ENCODE measurements around the gene PDE4D.
"Not testable (repeated sequence)": the region's sequence is repeated elsewhere in the genome, so short reads cannot be mapped to it uniquely, and the experiment has no call there.

PDE4D gene

DNA sequence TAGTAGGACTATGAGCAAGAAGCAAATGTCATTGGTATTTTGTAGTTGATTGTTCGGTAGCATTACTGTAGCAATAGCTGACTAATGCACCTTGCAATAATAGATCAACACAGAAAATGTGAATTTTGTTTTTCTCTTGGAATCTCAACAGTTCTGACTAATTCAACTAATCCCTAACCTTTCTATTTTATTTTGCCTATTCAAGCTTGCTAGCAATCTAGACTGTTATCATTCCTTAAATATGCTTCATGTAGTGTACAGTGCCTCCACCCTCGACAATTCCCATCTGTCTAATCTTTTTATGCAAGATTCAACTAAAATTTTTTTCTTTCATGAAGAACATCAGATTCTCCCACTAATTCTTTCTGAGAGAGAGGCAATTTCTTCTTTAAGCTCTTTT, 570.6 kb downstream of the PDE4D start:
- Histone ChIP-seq H4K20me1 (no peaks in the 10 kb centered on the region), H3K9me3 (no peaks in the 10 kb centered on the region), H3K9ac (no peak overlapping the region), H3K4me1 (no peaks in the 10 kb centered on the region), H3K4me3 (no peak overlapping the region), H3K27ac (no peak overlapping the region), H3K36me3 (no peaks in the 10 kb centered on the region), H3K27me3 (no peaks in the 10 kb centered on the region), H3K4me2 (no peak overlapping the region)
- TF ChIP-seq Cebpa-rat (IDR thresholded peaks at IDR 0.05), result no peak

- no peaks in the 10 kb centered on the region for H4K20me1 ChIP-seq
- H3K4me1 ChIP-seq, result no peaks in the 10 kb centered on the region
- H3K4me2 ChIP-seq, result no peak overlapping the region
- no peak for TF ChIP-seq Cebpa-rat (IDR thresholded peaks at IDR 0.05)
- H3K9ac ChIP-seq, result no peak overlapping the region
- H3K27ac ChIP-seq, result no peak overlapping the region
- no peaks in the 10 kb centered on the region for H3K36me3 ChIP-seq
- H3K9me3 ChIP-seq, result no peaks in the 10 kb centered on the region
- H3K4me3 ChIP-seq, result no peak overlapping the region
- H3K27me3 ChIP-seq, result no peaks in the 10 kb centered on the region
Measured at GRCh38 chr5:59322058-59322457, 571.5 kb downstream of the PDE4D start.

- no peak for TF ChIP-seq Cebpa-rat (IDR thresholded peaks at IDR 0.05)
- Histone ChIP-seq H4K20me1 (no peaks in the 10 kb centered on the region), H3K9ac (no peak overlapping the region), H3K36me3 (no peaks in the 10 kb centered on the region), H3K4me2 (no peak overlapping the region), H3K27me3 (no peaks in the 10 kb centered on the region), H3K9me3 (no peaks in the 10 kb centered on the region), H3K4me1 (no peaks in the 10 kb centered on the region), H3K27ac (no peak overlapping the region), H3K4me3 (no peak overlapping the region)
Measured at GRCh38 chr5:59321642-59322041, 571.9 kb downstream of the PDE4D start.

DNA sequence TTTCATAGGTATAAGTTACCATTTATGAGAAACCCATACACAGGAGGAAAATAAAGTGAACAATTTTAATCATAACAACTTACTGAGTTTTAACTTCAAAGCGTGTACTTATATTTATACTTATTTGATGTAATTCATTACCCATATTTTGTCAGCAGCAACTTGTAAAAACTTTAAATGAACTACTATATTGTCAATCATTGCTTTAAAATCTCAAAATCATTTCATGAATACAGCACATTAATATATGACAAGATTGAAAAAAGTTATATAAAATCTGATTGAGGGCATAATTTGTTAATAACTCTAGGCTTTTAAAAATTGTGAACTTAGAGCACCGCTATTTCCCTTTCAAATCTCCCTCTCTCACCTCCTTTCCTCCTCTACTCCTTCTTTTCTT, 573.1 kb downstream of the PDE4D start:
- Histone ChIP-seq H3K4me3 (no peak overlapping the region), H3K9me3 (no peaks in the 10 kb centered on the region), H3K4me2 (no peak overlapping the region), H3K4me1 (no peaks in the 10 kb centered on the region), H3K27ac (no peak overlapping the region), H4K20me1 (no peaks in the 10 kb centered on the region), H3K9ac (no peak overlapping the region), H3K36me3 (no peaks in the 10 kb centered on the region), H3K27me3 (no peaks in the 10 kb centered on the region)
- no peak for TF ChIP-seq Cebpa-rat (IDR thresholded peaks at IDR 0.05)

GRCh38 chr5:59319250-59319649, 574.3 kb downstream of the PDE4D start:
- Histone ChIP-seq H3K4me3 (no peak overlapping the region), H3K36me3 (no peaks in the 10 kb centered on the region), H3K4me2 (no peak overlapping the region), H3K4me1 (no peaks in the 10 kb centered on the region), H3K27me3 (no peaks in the 10 kb centered on the region), H3K9ac (no peak overlapping the region), H4K20me1 (no peaks in the 10 kb centered on the region), H3K27ac (no peak overlapping the region), H3K9me3 (no peaks in the 10 kb centered on the region)
- TF ChIP-seq Cebpa-rat (IDR thresholded peaks at IDR 0.05), result no peak

DNA sequence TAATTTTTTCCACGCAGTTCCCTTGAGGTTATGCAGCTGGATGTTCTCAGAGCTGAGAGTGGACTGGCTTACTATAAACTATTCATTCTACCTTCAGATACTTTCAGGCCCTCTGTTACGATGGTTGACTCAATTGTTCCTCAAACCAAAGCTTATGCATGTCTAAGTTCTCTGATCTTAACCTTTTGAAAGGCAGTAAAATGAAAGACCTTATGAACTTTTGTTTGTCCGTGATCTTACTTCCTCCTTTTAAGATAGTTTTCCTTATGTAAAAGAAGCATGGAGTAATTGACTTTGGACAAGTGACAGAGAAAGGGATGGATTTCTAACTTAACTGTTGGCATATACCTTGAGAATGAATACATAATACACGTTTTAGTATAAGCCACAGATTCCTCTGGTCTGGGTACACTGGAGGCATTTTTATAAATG, 575.7 kb downstream of the PDE4D start:
- no peaks in the 10 kb centered on the region for H3K9me3 ChIP-seq
- H3K9ac ChIP-seq, result no peak overlapping the region
- H3K4me3 ChIP-seq, result no peak overlapping the region
- no peaks in the 10 kb centered on the region for H4K20me1 ChIP-seq
- H3K4me2 ChIP-seq, result no peak overlapping the region
- H3K4me1 ChIP-seq, result no peaks in the 10 kb centered on the region
- no peaks in the 10 kb centered on the region for H3K36me3 ChIP-seq
- H3K27ac ChIP-seq, result no peak overlapping the region
- TF ChIP-seq Cebpa-rat (IDR thresholded peaks at IDR 0.05), result no peak
- no peaks in the 10 kb centered on the region for H3K27me3 ChIP-seq

DNA sequence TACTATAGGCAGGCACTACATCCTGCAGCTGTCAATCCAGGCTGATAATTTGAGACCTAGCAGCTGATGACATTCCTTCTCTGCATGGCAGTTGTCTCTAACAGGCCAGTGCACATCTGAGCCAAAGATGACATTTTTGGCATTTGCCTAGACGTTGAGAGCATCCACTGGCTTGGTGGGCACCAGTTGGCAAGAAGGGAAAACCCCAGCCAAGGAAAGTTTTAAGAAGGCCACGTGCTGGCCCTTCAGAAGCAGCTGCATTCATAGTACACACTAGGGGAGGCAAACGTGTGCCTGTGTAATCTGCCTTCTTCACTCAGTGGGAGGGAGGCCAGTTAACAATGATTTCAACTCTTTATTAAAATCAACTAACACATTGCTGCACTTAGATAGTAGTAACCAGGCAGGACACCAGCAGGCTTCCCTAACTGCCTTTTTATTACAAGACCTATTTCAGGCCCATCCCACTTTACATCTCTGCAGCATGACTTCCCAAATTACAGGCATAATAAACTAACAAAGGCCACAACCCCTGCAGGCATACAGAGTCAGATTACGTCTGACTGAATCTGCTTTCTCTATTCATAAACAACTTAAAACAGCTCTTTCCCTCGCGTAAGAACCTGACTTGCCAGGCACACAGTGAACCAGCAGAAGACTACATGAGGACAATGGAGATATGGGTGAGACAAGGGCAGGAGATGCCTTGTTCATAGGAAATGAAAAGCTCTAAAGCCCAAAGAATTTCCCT, 576.3 kb downstream of the PDE4D start:
- TF ChIP-seq Cebpa-rat (IDR thresholded peaks at IDR 0.05), result no peak
- Histone ChIP-seq H3K36me3 (no peaks in the 10 kb centered on the region), H3K9ac (no peak overlapping the region), H3K27me3 (no peaks in the 10 kb centered on the region), H3K4me2 (no peak overlapping the region), H3K4me3 (no peak overlapping the region), H3K9me3 (no peaks in the 10 kb centered on the region), H4K20me1 (no peaks in the 10 kb centered on the region), H3K4me1 (no peaks in the 10 kb centered on the region), H3K27ac (no peak overlapping the region)

GRCh38 chr5:59312223-59312622, 581.3 kb downstream of the PDE4D start:
- Histone ChIP-seq H3K4me1 (no peaks in the 10 kb centered on the region), H3K4me2 (no peak overlapping the region), H3K9ac (no peak overlapping the region), H3K9me3 (no peaks in the 10 kb centered on the region), H3K36me3 (no peaks in the 10 kb centered on the region), H4K20me1 (no peaks in the 10 kb centered on the region), H3K27ac (no peak overlapping the region), H3K27me3 (no peaks in the 10 kb centered on the region), H3K4me3 (no peak overlapping the region)
- no peak for TF ChIP-seq Cebpa-rat (IDR thresholded peaks at IDR 0.05)

DNA sequence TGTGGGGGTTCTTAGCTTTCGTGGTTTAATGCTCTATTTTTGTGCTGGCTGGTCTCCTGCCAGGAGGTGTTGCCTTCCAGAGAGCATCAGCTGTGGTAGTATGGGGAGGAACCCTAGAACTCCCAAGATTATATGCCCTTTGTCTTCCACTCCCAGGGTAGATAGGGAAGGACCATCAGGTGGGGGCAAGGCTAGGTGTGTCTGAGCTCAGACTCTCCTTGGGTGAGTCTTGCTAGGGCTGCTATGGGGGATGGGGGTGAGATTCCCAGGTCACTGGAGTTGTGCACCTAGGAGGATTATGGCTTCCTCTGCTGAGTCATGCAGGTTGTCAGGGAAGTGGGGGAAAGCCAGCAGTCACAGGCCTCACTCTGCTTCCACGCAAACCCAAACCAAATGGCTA, 584.8 kb downstream of the PDE4D start:
- H3K9ac ChIP-seq, H3K27ac ChIP-seq, H3K27me3 ChIP-seq, H3K36me3 ChIP-seq, H3K4me2 ChIP-seq, H3K4me1 ChIP-seq, H3K9me3 ChIP-seq, H4K20me1 ChIP-seq, H3K4me3 ChIP-seq: not testable (repeated sequence)

GRCh38 chr5:59303289-59303716, 590.2 kb downstream of the PDE4D start:
- not testable (repeated sequence) for H3K9me3 ChIP-seq, H4K20me1 ChIP-seq, H3K9ac ChIP-seq, H3K4me1 ChIP-seq, H3K4me3 ChIP-seq, H3K4me2 ChIP-seq, H3K36me3 ChIP-seq, H3K27ac ChIP-seq, H3K27me3 ChIP-seq

GRCh38 chr5:59302509-59302908, 591.0 kb downstream of the PDE4D start:
- H3K4me3 ChIP-seq, H3K27me3 ChIP-seq, H3K9me3 ChIP-seq, H4K20me1 ChIP-seq, H3K27ac ChIP-seq, H3K4me2 ChIP-seq, H3K36me3 ChIP-seq, H3K4me1 ChIP-seq, H3K9ac ChIP-seq: not testable (repeated sequence)
